DMS114 treated with DMSO at 0.1 percent for 48 hours (cell line): ENCODE data around the gene EIF4E2.
"Not testable (repeated sequence)": the region's sequence is repeated elsewhere in the genome, so short reads cannot be mapped to it uniquely, and the experiment has no call there.

Experiments
- DNase-seq: peaks from one replicate; lab custom pipeline; 2025; ENCODE audit not compliant: unreplicated experiment; lab: John Stamatoyannopoulos, UW

The EIF4E2 gene

GRCh38 chr2:232521959-232522622 lies 28.4 kb upstream of the EIF4E2 start:
- DNase-seq = no peak

DNA sequence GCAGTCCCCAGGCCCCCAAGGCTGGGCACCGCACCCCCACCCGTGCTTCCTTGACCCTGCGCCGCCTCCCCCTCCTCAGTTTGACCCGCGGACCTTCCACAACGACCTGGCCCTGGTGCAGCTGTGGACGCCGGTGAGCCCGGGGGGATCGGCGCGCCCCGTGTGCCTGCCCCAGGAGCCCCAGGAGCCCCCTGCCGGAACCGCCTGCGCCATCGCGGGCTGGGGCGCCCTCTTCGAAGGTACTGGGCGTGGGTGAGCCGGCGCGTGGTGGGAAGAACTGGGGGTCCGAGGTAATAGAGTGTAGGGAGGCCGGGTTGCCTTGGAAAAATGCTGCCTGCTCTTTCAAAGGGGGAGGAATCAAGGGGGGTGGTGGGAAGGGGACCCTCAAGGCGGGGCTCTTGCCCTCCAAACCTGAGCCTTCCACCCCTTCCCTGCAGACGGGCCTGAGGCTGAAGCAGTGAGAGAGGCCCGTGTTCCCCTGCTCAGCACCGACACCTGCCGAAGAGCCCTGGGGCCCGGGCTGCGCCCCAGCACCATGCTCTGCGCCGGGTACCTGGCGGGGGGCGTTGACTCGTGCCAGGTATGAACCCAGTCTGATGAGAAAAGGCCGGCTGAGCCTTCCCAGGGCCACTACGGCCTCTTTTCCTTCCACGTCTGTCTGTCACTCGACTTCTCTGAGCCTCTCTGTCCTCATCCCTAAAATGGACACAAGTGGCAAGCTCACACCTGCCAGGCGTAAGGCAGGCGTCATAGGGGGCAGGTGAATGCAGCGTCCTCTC lies 27.7 kb upstream of the EIF4E2 start:
- DNase-seq = no peak

- no peak for DNase-seq
These were observed 27.1 kb upstream of the EIF4E2 start for GRCh38 chr2:232523402-232523681.

- DNase-seq = no peak
These were observed 26.5 kb upstream of the EIF4E2 start for GRCh38 chr2:232523682-232524597.

DNA sequence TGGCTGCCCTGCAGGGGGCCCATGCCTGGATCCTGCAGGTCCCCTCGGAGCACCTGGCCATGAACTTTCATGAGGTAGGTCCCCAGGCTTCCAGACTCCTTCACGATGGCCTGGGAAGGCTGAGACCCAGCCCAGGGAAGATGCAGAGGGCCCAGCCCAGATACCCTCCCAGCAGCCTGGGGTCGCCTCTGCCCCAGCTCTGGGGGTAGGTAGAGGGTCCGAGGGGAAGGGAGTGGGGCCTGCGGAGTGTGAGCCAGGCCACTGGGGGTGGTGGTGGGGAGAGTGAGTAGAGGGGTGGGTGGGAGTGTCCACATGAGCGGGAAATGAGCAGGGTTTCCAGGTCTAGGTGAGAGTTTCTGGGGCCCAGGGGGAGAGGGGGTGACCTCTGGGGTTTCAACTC lies 25.7 kb upstream of the EIF4E2 start:
- no peak for DNase-seq

GRCh38 chr2:232525199-232525598 lies 25.3 kb upstream of the EIF4E2 start:
- no peak for DNase-seq

DNA sequence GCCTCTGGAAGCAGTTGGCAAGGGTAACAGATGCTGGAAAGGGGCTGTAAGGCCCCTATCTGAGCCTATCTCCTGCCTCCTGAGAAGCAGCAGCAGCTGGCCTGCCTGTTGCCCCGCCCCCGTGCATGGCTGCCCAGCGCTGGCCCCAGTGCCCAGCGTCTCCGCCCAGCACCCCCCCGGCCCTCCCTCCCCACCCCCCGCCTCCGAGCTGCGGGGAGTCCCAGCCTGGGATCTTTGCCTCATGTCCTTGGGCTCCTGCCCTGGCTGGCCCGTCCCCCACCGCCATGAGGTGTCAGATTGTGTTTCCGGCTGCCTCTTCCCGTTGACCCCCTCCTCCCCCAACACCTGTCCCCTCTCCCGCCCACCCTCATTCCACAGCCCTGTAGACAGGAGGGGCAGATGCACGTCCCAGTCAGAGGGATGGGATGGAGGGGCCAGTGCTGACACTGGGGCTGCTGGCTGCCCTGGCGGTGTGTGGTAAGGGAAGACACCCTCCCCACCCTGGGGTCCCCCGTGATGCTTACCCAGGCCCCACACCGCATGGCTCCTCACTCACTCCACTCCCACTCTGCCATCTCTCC lies 24.6 kb upstream of the EIF4E2 start, which contains the start of gene CHRND:
Gene CHRND, plus strand, starts transcription at position 370 of the 581 bp plus-strand sequence. Its CDS starts 56 bp downstream, at position 426.
- DNase-seq = no peak

GRCh38 chr2:232526372-232526941 lies 24.0 kb upstream of the EIF4E2 start:
- no peak for DNase-seq

GRCh38 chr2:232527905-232528470 lies 22.5 kb upstream of the EIF4E2 start:
- DNase-seq = no peak

DNA sequence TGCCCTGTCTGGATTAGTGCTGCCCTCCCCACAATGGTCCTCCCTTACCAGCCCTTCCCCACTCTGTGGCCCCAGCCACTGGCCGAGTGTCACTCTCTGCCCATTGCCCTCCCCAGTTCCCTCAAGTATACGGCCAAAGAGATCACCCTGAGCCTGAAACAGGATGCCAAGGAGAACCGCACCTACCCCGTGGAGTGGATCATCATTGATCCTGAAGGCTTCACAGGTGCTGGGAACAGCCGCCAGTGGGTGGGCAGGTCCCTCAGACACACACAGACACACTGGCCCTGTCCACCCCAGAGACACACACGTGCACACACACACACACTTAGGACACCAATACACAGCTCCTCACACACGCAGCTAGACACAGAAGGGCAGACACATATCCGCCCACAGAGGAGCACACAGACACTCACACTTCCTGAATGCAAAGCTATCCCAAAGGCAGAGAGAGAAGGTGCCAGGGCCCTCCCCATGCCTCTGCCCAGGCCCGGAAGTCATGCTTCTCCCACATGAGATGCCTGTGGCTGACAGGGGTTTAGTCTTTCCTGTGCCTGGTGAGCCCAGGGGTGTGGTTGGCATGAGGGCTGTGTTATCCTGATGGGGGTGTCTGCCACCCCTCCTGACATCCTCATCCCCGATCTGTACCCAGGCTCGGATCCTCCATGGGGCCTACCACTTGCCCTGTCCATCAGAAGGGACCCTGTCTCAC lies 21.6 kb upstream of the EIF4E2 start:
- no peak for DNase-seq

DNA sequence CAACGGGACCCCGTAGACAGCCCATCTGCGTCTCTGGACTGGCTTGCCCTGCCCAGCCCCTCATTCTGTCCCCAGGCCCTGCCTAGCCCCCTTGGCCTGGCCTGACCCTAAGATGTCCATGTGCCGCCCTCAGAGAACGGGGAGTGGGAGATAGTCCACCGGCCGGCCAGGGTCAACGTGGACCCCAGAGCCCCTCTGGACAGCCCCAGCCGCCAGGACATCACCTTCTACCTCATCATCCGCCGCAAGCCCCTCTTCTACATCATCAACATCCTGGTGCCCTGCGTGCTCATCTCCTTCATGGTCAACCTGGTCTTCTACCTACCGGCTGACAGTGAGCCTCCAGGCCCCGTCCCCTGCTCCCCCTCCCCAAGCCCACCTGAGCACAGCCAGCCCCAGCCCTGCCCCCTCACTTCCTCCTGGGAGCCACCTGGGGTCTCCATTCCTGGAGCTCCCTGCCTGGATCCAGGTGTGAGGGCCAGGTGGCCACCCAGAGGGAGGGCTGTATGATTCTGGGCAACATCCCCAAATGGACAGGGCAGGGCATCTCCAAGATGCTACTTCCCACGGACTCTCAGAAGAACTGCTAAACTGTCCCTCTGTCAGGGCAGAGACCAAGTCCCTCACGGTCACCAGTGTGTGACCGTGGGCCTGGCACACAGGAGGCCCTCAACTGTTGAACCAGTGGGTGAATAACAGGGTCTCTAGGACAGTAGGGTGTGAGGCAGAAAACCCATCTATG lies 20.5 kb upstream of the EIF4E2 start:
- DNase-seq = no peak

DNA sequence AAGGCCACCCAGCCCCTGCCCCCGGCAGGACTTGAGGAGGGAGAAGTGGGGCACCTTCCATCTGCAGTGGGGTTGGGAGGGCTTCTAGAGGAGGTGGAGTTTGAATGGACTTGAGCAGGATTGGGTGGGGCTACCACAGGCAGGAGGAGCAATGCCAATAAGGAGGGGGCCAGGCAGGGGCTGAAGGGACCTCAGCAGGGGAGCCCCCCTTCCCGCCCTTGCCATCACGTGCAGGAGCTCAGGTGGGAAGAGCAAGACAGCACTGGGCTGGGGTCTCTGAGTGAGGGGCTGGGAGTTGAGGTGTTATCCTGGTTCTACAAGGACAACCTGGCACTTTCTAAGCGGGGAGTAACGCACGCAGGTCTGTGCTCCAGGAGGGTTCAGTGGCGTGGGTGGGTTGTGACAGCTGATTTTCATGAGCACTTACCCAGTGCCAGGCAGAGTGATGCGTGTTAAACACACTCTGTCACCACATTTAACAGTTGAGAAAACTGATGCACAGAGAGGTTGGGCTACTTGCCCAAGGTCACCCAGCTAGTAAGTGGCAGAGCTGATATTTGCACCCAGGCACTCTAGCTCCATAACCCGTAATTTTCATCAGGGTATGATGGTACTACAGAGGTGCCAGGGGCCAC lies 19.7 kb upstream of the EIF4E2 start:
- DNase-seq = no peak

GRCh38 chr2:232532419-232532818 lies 18.1 kb upstream of the EIF4E2 start:
- no peak for DNase-seq

- DNase-seq = not testable (repeated sequence)
These were observed 17.7 kb upstream of the EIF4E2 start for GRCh38 chr2:232532821-232533220.

- no peak for DNase-seq
These were observed 16.4 kb upstream of the EIF4E2 start for GRCh38 chr2:232533944-232534710.

- no peak for DNase-seq
These were observed 15.4 kb upstream of the EIF4E2 start for GRCh38 chr2:232534940-232535651.

GRCh38 chr2:232535761-232536530 lies 14.5 kb upstream of the EIF4E2 start:
- no peak for DNase-seq
